ENCODE data around the gene TOR4A. TPM values are rescaled to one million over a fixed set of nuclear protein-coding genes. Genes with fewer than 3 reads are reported as not detected.

TOR4A gene
- polyA plus RNA-seq, 2 of the 4 experiments (the other 2 are of a cell fraction) = 9.8 to 18.6 TPM

DNA sequence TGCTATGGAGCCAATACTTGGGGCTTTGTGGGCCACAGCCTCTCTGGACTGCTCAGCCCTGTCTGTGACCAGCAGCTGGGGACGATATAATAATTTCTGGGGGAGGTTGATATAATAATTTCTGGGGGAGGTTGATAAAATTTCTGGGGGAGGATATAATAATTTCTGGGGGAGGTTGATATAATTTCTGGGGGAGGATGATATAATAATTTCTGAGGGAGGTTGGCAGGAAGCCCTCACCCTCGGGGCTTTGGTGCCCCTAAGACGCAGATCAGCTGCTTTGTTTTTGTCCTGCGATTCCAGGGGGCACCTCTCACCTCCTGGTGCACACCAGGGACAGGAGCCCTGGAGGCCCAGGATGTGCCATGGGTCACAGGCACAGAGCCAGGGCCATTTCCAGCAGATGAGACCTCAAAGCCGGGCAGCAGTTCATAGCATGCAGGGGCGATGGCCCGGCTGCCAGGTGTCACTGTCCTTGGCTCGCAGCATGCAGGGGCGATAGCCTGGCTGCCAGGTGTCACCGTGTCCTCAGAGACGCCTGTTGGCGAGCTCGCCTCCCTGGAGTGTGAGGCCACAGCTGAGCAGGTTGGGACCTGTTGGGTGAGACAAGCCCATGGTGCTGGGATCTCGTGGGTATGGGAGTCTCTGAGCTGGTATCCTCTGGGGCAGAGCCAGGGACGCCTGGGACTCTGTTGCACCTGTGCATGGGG lies 3.8 kb upstream of the TOR4A start:
- FAIRE-seq (no peak), ATAC-seq (no peak), DNase-seq (ENCODE audit: low read depth in 1 of 2, low spot score in 1 of 2) (no peak)
- Histone ChIP-seq H3K9me3 (no peaks in the 10 kb centered on the region), H3K4me2 (no peak overlapping the region), H3K4me1 (peaks cover 38% of the 10 kb centered on the region), H3K4me3 (no peak overlapping the region), H3K27ac (no peak overlapping the region)
- ChIA-PET CTCF (interaction anchor here (0.5 to 4.2 kb wide), 8 partner anchors 10 to 187 kb away, joined by 3 to 43 read pairs (median 3); partner anchors contain the start of gene MAN1B1), POLR2A (no interaction called here)
- WGBS (ENCODE audit: missing lambda C conversion rate) = 85% methylated on average over 14 of the region's 15 CpGs
- TF ChIP-seq ATOH8 (CRISPR knock-in tag; IDR thresholded peaks at IDR 0.05; ENCODE audit: low read depth) (no peak), CEBPB (IDR thresholded peaks at IDR 0.05) (no peak), ESRRA (IDR thresholded peaks at IDR 0.05; ENCODE audit: borderline replicate concordance, low read length) (no peak), BHLHE40 (IDR thresholded peaks at IDR 0.05; ENCODE audit: low read depth, low read length) (no peak), CHD2 (IDR thresholded peaks at IDR 0.05; ENCODE audit: low read length, partially characterized antibody) (no peak), JUN (IDR thresholded peaks at IDR 0.05) (no peak), JUNB (IDR thresholded peaks at IDR 0.05) (no peak), CTCF (IDR thresholded peaks at IDR 0.05) (no peak), RARB (CRISPR knock-in tag; IDR thresholded peaks at IDR 0.05) (no peak), RNF2 (IDR thresholded peaks at IDR 0.05; ENCODE audit: borderline replicate concordance, low read depth) (no peak), CHD4 (IDR thresholded peaks at IDR 0.05; ENCODE audit: borderline replicate concordance) (no peak), MAFK (IDR thresholded peaks at IDR 0.05; ENCODE audit: partially characterized antibody) (no peak), REST (IDR thresholded peaks at IDR 0.05) (no peak), KDM5A (IDR thresholded peaks at IDR 0.05) (no peak), FOSB (CRISPR knock-in tag; IDR thresholded peaks at IDR 0.05) (no peak), CBX8 (IDR thresholded peaks at IDR 0.05) (no peak), FOXS1 (CRISPR knock-in tag; IDR thresholded peaks at IDR 0.05) (no peak)
- TF ChIP-seq, protein P1, sequence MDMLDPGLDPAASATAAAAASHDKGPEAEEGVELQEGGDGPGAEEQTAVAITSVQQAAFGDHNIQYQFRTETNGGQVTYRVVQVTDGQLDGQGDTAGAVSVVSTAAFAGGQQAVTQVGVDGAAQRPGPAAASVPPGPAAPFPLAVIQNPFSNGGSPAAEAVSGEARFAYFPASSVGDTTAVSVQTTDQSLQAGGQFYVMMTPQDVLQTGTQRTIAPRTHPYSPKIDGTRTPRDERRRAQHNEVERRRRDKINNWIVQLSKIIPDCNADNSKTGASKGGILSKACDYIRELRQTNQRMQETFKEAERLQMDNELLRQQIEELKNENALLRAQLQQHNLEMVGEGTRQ (IDR thresholded peaks at IDR 0.05) = no peak
- TF ChIP-seq, protein P2, sequence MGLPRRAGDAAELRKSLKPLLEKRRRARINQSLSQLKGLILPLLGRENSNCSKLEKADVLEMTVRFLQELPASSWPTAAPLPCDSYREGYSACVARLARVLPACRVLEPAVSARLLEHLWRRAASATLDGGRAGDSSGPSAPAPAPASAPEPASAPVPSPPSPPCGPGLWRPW (IDR thresholded peaks at IDR 0.05) = no peak
